ENCODE measurements around the gene NEU4. TPM values are rescaled to one million over a fixed set of nuclear protein-coding genes. Genes with fewer than 3 reads are reported as not detected.

The NEU4 gene
- total RNA-seq, 1 experiment from 2014 or later, result 0.70 TPM

- Histone ChIP-seq H3K27ac (ENCODE audit: insufficient read length, low read depth, low read length) (no peak overlapping the region), H3K14ac (ENCODE audit: insufficient read depth, low read length) (no peak overlapping the region), H2AK5ac (ENCODE audit: insufficient read length, low read length) (no peak overlapping the region), H4K20me1 (ENCODE audit: control insufficient read depth, insufficient read depth, insufficient read length) (no peaks in the 10 kb centered on the region), H2BK5ac (ENCODE audit: insufficient read length, low read length) (no peak overlapping the region), H3T11ph (ENCODE audit: low read length) (no peak overlapping the region), H2BK20ac (ENCODE audit: low read depth, low read length, poor library complexity, severe bottlenecking) (no peak overlapping the region), H3K23me2 (ENCODE audit: insufficient read length, low read depth, low read length, poor library complexity, severe bottlenecking) (no peaks in the 10 kb centered on the region), H3K56ac (ENCODE audit: insufficient read length, low read depth, low read length) (no peak overlapping the region), H2AFZ (ENCODE audit: low read length) (no peak overlapping the region), H3K4ac (ENCODE audit: low read depth, low read length) (no peak overlapping the region), H3K18ac (ENCODE audit: insufficient read length, low read depth, low read length) (no peak overlapping the region), H3K4me2 (ENCODE audit: insufficient read depth, insufficient read length, low read length) (no peak overlapping the region), H3K9ac (ENCODE audit: extremely low read depth, insufficient read length, low read length) (no peak overlapping the region), H2BK15ac (ENCODE audit: low read depth, low read length) (no peak overlapping the region), H4K5ac (ENCODE audit: insufficient read length, low read depth, low read length) (no peak overlapping the region), H3K4me1 (ENCODE audit: insufficient read depth, low read length) (no peaks in the 10 kb centered on the region), H4K8ac (replicated peaks; ENCODE audit: insufficient read length, low read depth, low read length) (no peak overlapping the region), H3K27me3 (ENCODE audit: insufficient read depth, low read length) (peaks cover 2% of the 10 kb centered on the region; the same call in 1 of the 2 replicates), H4K91ac (ENCODE audit: insufficient read length, low read depth, low read length) (no peak overlapping the region), H2BK120ac (ENCODE audit: low read depth, low read length, poor library complexity, severe bottlenecking) (no peak overlapping the region), H2BK12ac (ENCODE audit: insufficient read length, low read depth, low read length) (no peak overlapping the region), H3K79me2 (ENCODE audit: insufficient read depth, low read length) (no peaks in the 10 kb centered on the region), H3K79me1 (ENCODE audit: insufficient read depth, low read depth, low read length, poor library complexity, severe bottlenecking) (no peaks in the 10 kb centered on the region), H3K23ac (ENCODE audit: insufficient read length, low read depth, low read length) (no peak overlapping the region), H3K9me3 (ENCODE audit: control insufficient read depth, low read depth, low read length) (no peaks in the 10 kb centered on the region)
- TF ChIP-seq CTCF (conservative IDR thresholded peaks at IDR 0.05), result no peak
- Mint-ChIP-seq H3K36me3 (ENCODE audit: insufficient read depth in 1 of 3, low read depth in 3 of 3) (no peaks in the 10 kb centered on the region; a peak in 1 of 7 replicates), H3K9me3 (no peaks in the 10 kb centered on the region), H3K4me1 (peaks cover 2 to 18% of the 10 kb centered on the region in 2 experiments; a peak in 3 of 4 replicates), H3K4me3 (no peak overlapping the region), H3K27ac (no peak overlapping the region), H3K27me3 (ENCODE audit: low read depth) (peaks cover 9% of the 10 kb centered on the region)
- no CpG with 5 or more reads among the region's 21 CpGs for WGBS (ENCODE audit: extremely low coverage, insufficient read length, low lambda C conversion rate)
- no peak for DNase-seq
These were observed 10.1 kb upstream of the NEU4 start for GRCh38 chr2:241798631-241799521.
